ENCODE measurements around the gene LHX2. TPM values are rescaled to one million over a fixed set of nuclear protein-coding genes. Genes with fewer than 3 reads are reported as not detected.
A peak's percentile ranks its signal among the peaks of the same experiment; 100 is the strongest.

The LHX2 gene
- total RNA-seq, 1 donor from 2014 or later = not detected

DNA sequence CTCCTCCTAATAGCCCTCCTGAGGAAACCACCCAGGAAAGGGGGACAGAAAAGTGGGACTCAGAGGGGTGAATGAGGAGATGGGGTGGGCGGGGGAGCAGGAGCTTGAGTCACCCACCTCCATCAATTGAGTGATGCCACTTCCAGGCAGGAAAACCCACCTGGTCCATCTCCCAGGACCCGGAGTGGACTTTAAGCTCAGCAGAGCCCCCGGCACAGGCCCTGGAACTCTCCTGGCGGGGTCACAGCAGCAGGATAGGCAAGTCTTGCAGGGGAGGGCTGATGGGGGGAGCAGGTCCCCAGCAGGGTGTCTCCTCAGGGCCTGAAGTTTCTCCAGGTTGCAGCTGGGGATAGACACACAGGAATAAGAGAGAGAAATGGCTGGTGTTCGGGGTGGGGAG is 40.8 kb downstream of the LHX2 start:
- Histone ChIP-seq H3K4me3 (ENCODE audit: low read depth, low read length) (no peak overlapping the region), H3K27me3 (ENCODE audit: control insufficient read depth, insufficient read depth, low read length) (peaks cover 4% of the 10 kb centered on the region), H3K36me3 (ENCODE audit: control insufficient read depth, insufficient read depth, low read length) (no peaks in the 10 kb centered on the region)
- no peak for DNase-seq (ENCODE audit: low read depth)
- FAIRE-seq = no peak
- TF ChIP-seq, protein P1, sequence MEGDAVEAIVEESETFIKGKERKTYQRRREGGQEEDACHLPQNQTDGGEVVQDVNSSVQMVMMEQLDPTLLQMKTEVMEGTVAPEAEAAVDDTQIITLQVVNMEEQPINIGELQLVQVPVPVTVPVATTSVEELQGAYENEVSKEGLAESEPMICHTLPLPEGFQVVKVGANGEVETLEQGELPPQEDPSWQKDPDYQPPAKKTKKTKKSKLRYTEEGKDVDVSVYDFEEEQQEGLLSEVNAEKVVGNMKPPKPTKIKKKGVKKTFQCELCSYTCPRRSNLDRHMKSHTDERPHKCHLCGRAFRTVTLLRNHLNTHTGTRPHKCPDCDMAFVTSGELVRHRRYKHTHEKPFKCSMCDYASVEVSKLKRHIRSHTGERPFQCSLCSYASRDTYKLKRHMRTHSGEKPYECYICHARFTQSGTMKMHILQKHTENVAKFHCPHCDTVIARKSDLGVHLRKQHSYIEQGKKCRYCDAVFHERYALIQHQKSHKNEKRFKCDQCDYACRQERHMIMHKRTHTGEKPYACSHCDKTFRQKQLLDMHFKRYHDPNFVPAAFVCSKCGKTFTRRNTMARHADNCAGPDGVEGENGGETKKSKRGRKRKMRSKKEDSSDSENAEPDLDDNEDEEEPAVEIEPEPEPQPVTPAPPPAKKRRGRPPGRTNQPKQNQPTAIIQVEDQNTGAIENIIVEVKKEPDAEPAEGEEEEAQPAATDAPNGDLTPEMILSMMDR (IDR thresholded peaks at IDR 0.05; ENCODE audit: insufficient read depth, low read length, severe bottlenecking) = no peak

DNA sequence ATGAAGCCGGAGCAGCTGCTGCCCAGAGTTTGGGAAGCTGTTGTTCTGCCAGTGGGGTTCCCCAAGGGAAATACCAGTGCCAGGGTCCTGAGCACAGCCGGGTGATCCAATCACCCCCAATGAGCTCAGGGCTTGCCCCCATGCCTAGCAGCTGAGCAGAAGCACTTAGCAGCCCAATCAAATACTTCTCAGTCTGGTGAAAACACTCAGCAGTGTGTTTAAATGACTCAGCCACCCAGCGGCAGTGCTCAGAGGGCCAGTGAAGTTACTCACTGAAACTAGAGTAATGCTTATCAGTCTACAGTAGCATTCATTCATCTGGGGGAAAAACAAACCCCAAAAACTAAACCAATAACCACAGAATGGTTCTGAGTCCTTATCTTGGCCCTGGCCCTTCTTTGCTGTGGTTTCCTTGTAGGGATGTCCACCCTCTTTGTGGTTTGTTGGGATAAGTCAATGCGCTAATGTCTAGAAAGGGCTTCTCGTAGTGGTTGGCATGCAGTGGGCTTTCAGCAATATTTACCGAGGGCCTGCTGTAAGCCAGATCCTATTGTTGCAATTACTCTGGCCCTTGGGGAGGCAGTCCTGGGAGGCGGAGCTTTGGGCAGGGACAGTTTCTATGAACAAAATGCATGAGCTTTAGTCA is 43.1 kb downstream of the LHX2 start:
- TF ChIP-seq, protein P1 (IDR thresholded peaks at IDR 0.05; ENCODE audit: insufficient read depth, low read length, severe bottlenecking) = peak; percentile 5
- Histone ChIP-seq H3K4me3 (ENCODE audit: low read depth, low read length) (no peak overlapping the region), H3K36me3 (ENCODE audit: control insufficient read depth, insufficient read depth, low read length) (no peaks in the 10 kb centered on the region), H3K27me3 (ENCODE audit: control insufficient read depth, insufficient read depth, low read length) (peaks cover 4% of the 10 kb centered on the region)
- peak; percentile 79 for DNase-seq (ENCODE audit: low read depth)
- no peak for FAIRE-seq

DNA sequence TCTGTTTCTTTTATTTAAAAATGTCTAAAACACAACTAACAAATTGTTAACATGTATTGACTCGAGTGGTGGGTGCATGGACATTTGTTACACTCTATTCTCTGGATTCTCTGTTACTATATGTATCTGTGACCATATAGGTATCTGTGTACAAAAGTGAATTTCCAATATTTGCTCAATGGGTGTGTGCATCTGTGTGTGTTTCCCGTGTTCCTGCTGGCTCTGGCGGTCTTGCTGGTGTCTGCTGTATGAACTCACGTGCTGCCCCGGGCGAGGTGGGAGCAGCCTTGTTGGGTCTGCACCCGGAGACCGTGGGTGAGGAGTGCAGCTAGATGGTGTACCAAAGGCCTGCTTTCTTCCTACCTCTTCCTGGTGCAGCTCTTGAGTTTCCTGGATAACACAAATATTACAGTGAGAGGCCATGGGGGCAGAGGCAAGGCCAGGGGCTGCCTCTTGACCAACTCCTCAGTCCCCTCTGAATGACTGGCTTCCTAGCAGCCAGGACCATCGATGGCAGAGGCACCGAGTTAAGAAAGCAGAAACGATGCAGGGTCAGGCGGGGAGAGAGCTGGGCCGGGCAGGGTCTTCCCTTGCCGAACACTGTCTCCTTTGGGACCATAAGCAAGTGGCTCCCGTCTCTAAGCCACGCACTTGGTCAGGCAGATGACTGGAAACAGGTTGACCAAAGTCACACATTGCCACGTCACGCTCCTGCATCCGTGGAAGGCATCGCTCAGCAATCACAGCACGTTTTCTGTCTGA is 49.5 kb downstream of the LHX2 start:
- TF ChIP-seq, protein P1 (IDR thresholded peaks at IDR 0.05; ENCODE audit: insufficient read depth, low read length, severe bottlenecking) = no peak
- no peak for DNase-seq (ENCODE audit: low read depth)
- no peak for FAIRE-seq
- Histone ChIP-seq H3K27me3 (ENCODE audit: control insufficient read depth, insufficient read depth, low read length) (peaks cover 6% of the 10 kb centered on the region), H3K4me3 (ENCODE audit: low read depth, low read length) (no peak overlapping the region), H3K36me3 (ENCODE audit: control insufficient read depth, insufficient read depth, low read length) (no peaks in the 10 kb centered on the region)

DNA sequence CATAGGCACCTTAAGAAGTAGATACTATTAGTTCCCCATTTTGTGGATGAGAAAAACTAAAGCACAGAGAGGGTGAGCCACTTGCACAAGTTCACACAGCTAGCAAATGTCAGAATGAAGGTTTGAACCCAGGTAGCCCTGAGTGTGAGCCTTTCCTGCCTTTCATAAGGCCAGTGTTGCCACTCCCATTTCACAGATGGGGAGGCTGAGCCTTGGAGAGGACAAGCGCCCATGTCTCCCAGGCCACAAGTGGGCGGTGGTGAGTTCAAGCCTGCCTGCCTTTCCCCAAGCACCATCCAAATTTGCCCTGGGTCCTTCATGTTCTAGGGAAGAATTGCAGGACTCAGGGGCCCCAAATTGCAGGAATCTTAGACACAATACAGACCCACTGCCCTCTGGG is 50.6 kb downstream of the LHX2 start:
- no peak for DNase-seq (ENCODE audit: low read depth)
- Histone ChIP-seq H3K36me3 (ENCODE audit: control insufficient read depth, insufficient read depth, low read length) (no peaks in the 10 kb centered on the region), H3K4me3 (ENCODE audit: low read depth, low read length) (no peak overlapping the region), H3K27me3 (ENCODE audit: control insufficient read depth, insufficient read depth, low read length) (peaks cover 6% of the 10 kb centered on the region)
- FAIRE-seq = no peak
- TF ChIP-seq, protein P1 (IDR thresholded peaks at IDR 0.05; ENCODE audit: insufficient read depth, low read length, severe bottlenecking) = no peak

DNA sequence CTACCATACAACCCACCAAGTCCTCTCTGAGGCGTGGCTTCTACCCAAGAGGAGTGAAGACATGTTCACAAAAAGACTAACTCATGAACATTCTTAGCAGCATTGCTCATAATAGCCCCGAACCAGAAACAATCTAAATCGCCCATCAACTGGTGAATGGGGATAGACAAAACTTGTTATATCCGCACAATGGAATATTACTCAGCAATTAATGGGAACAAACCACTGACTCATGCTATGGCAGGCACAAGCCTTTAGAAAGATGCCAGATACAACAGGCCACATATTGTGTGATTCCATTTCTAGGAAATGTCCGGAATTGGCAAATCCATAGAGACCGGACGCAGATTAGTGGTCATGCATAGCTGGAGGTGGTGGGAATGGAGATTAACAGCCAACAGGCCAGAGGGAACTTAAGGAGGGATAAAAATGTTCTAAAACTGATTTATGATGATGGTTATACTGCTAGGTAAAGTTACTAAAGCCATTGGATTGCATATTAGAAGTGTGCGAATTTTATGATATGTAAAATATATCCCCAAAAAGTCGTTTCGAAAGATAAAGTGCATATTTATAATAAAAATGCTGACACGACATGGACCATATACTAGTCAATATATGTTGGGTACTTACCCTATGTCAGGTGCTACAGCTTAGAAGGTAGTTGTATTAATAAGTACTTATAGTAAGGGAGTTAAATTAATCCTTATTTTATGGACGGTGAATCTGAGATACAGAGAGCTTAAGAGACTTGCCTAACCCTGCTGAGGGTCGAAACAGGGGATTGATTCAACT is 55.4 kb downstream of the LHX2 start:
- H3K4me3 ChIP-seq (ENCODE audit: low read depth, low read length) = no peak overlapping the region
- DNase-seq (ENCODE audit: low read depth) (peak; percentile 29), FAIRE-seq (no peak)
- H3K27me3 ChIP-seq (ENCODE audit: control insufficient read depth, insufficient read depth, low read length) = peaks cover 2% of the 10 kb centered on the region
- TF ChIP-seq, protein P1 (IDR thresholded peaks at IDR 0.05; ENCODE audit: insufficient read depth, low read length, severe bottlenecking) = no peak
- no peaks in the 10 kb centered on the region for H3K36me3 ChIP-seq (ENCODE audit: control insufficient read depth, insufficient read depth, low read length)

All from bronchial epithelial cell (primary cell).